Mesodermal cell (in vitro differentiated cells): ENCODE results near the gene LONP2. TPM values are rescaled to one million over a fixed set of nuclear protein-coding genes. Genes with fewer than 3 reads are reported as not detected.
A peak's percentile ranks its signal among the peaks of the same experiment; 100 is the strongest.

Experiments
- H3K27ac ChIP-seq: 2 replicates; pipeline ENCODE4 v1.7.0; 2013; ENCODE audit warnings: mild to moderate bottlenecking, low read depth, low read length, moderate library complexity; ENCODE audit not compliant: severe bottlenecking
- H3K36me3 ChIP-seq: 2 replicates; pipeline ENCODE4 v1.7.1; 2013; ENCODE audit warnings: mild to moderate bottlenecking, low read length, moderate library complexity; ENCODE audit not compliant: control insufficient read depth, insufficient read depth
- H3K4me1 ChIP-seq: one replicate; pipeline ENCODE4 v1.7.1; 2013; ENCODE audit warnings: mild to moderate bottlenecking, low read length; ENCODE audit not compliant: insufficient read depth, control insufficient read depth, poor library complexity, severe bottlenecking
- H3K4me3 ChIP-seq: 2 replicates; pipeline ENCODE4 v1.7.0; 2013; ENCODE audit warnings: low read length, control low read depth, mild to moderate bottlenecking; ENCODE audit not compliant: insufficient read depth, poor library complexity, severe bottlenecking; ENCODE audit errors: extremely low read depth
- H3K9me3 ChIP-seq: 2 replicates; pipeline ENCODE4 v1.7.1; 2013; ENCODE audit warnings: mild to moderate bottlenecking, low read length, moderate library complexity; ENCODE audit not compliant: control insufficient read depth
- WGBS, 2 experiments: methylation state at CpG; one replicate each; pipeline ENCODE4 v1.1.5; 2013; ENCODE audit warnings: missing lambda C conversion rate in 2 of 2; ENCODE audit not compliant: insufficient coverage in 2 of 2; 5-methylcytosine and 5-hydroxymethylcytosine counted together
- polyA plus RNA-seq, 2 experiments: library from polyadenylated mRNA; stranded (reverse); fragments of 50-300 nt; gene quantifications; one replicate each; pipeline ENCODE4 v1.2.3, GENCODE V29; 2013

The LONP2 gene, protein sequence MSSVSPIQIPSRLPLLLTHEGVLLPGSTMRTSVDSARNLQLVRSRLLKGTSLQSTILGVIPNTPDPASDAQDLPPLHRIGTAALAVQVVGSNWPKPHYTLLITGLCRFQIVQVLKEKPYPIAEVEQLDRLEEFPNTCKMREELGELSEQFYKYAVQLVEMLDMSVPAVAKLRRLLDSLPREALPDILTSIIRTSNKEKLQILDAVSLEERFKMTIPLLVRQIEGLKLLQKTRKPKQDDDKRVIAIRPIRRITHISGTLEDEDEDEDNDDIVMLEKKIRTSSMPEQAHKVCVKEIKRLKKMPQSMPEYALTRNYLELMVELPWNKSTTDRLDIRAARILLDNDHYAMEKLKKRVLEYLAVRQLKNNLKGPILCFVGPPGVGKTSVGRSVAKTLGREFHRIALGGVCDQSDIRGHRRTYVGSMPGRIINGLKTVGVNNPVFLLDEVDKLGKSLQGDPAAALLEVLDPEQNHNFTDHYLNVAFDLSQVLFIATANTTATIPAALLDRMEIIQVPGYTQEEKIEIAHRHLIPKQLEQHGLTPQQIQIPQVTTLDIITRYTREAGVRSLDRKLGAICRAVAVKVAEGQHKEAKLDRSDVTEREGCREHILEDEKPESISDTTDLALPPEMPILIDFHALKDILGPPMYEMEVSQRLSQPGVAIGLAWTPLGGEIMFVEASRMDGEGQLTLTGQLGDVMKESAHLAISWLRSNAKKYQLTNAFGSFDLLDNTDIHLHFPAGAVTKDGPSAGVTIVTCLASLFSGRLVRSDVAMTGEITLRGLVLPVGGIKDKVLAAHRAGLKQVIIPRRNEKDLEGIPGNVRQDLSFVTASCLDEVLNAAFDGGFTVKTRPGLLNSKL
- 33.4 TPM for polyA plus RNA-seq (2013, experiment 1 of 2)
- 32.8 TPM for polyA plus RNA-seq (2013, experiment 2 of 2)

GRCh38 chr16:48244080-48244862 lies at the start of gene LONP2:
Gene LONP2 (plus strand): TSS chr16:48244300. CDS start chr16:48244389, 89 bp downstream.
- Histone ChIP-seq H3K36me3 (no peaks in the 10 kb centered on the region), H3K9me3 (peaks cover 4% of the 10 kb centered on the region), H3K4me1 (no peaks in the 10 kb centered on the region), H3K4me3 (peak within 1 kb of the TSS; percentile 84), H3K27ac (no peak within 1 kb of the TSS)
- 1% methylated on average over 51 to 63 of the region's 63 CpGs for WGBS, 2 experiments

- 86% methylated on average over 1 of the region's 5 CpGs; no CpG with 5 or more reads in 1 of the 2 experiments for WGBS, 2 experiments
- H3K4me3 ChIP-seq = no peak overlapping the region
- H3K4me1 ChIP-seq = no peaks in the 10 kb centered on the region
- H3K36me3 ChIP-seq = no peaks in the 10 kb centered on the region
- H3K9me3 ChIP-seq = no peaks in the 10 kb centered on the region
- H3K27ac ChIP-seq = no peak overlapping the region
Observed at GRCh38 chr16:48194828-48195556, 49.1 kb upstream of the LONP2 start.

DNA sequence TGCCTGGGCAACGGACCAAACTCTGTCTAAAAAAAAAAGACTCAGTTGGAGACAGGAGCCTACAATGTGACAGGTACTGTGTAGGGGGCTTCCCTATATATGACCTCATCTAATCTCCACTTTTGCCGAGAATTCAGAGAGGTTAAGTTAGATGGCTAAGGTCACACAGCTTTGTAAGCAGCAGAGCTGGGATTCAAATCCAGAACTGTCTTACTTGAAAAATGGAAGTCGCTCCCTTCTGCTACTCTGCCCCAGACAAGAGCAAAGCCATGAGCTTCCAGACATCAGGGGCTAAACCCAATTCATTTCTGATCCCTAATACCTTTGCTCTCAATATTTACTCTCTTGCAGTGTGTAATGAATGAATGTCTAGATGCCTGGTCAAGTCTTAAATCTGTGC lies 46.8 kb upstream of the LONP2 start:
- 82 to 86% methylated on average over 2 of the region's 3 CpGs for WGBS, 2 experiments
- Histone ChIP-seq H3K36me3 (no peaks in the 10 kb centered on the region), H3K4me3 (no peak overlapping the region), H3K9me3 (no peaks in the 10 kb centered on the region), H3K27ac (no peak overlapping the region), H3K4me1 (no peaks in the 10 kb centered on the region)

DNA sequence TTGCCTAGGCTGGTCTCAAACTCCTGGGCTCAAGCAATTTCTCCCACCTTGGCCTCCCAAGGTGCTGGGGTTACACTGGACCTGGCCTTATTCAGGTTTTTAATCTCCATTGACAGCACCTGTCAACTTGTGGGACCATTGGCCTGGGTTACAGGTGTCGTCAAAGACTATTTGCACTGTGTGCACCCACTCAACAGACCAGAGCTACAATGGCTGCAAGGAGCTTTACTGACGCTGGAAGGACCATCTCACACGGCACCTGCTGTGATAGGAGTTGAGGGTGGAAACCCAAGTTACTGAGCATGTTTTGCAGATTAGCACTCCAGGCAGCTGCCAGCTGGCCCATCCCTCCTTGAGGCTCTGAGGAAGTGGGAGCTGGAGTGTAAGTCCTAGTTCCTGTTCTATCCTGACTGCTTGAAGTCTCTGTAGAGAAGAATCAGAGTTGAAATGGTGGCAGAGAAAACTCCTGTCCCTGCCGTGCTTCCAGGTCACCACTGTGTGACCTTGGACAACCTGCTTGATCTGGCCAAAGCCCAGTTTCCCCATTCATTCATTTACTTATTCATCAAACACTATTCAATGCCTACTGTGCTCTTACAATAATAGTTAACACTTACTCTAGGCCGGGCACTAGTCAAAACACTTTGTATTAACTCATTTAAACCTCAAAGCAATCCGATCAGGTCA lies 42.4 kb upstream of the LONP2 start:
- Histone ChIP-seq H3K4me3 (no peak overlapping the region), H3K27ac (no peak overlapping the region), H3K9me3 (no peaks in the 10 kb centered on the region), H3K36me3 (no peaks in the 10 kb centered on the region), H3K4me1 (no peaks in the 10 kb centered on the region)
- WGBS, 2 experiments = 77 to 97% methylated on average over 6 of the region's 6 CpGs

DNA sequence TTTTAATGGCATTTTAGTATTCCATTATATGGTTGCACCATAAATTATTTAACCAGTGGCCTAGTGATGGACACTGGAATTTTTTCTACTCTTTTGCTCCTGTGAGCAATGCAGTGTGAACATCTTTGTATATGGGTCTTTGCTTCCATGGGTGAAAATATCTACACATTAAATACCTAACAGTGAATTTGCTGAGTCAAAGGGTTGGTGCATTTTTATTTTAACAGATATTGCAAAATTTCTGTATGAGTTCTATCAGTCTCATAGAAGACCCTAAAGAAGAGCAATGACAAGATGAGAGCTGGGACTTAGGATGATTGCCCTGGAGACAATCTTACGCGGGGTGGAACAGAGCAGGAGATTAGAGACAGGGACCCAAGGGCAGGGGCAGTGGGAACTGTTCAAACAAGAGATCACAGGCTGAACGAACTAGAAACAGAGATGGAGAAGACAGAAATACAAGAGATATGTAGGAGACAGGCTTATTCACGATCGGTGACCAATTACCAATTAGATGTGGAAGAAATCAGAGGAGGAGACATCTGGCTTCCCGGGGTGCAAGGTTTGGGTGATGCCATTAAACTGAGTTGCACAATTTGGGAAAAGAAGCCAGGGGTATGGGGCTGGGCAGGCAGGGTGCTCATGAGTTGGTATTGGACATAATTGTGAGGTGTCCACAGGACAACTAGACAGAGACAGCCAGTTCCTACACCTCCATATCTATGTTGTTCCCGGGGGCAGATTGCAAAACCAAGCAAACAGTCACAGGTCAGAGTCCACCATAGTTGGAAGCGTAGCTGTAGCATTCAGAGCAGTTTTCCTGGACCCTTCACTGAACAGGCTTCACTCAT lies 39.9 kb upstream of the LONP2 start:
- Histone ChIP-seq H3K36me3 (no peaks in the 10 kb centered on the region), H3K9me3 (no peaks in the 10 kb centered on the region), H3K4me3 (no peak overlapping the region), H3K27ac (no peak overlapping the region), H3K4me1 (no peaks in the 10 kb centered on the region)
- 91 to 93% methylated on average over 7 to 8 of the region's 8 CpGs for WGBS, 2 experiments

DNA sequence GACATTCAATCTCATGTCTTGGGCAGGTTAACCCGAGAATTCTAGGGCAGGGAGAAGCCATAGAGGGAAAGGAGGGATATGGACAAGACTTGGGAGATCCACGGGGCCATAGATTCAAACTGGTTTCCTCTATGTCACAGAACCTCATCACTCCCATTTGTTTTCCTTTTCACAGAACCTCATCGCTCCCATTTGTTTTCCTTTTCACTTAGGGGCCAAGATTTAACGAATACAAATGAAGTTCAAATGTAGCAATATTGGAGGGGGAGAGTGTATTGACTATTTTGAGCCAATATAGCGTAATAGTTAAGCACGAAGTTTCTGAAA lies 39.3 kb upstream of the LONP2 start:
- WGBS, 2 experiments = 89 to 100% methylated on average over 1 to 3 of the region's 6 CpGs
- Histone ChIP-seq H3K27ac (no peak overlapping the region), H3K9me3 (no peaks in the 10 kb centered on the region), H3K36me3 (no peaks in the 10 kb centered on the region), H3K4me1 (no peaks in the 10 kb centered on the region), H3K4me3 (no peak overlapping the region)

- no peak overlapping the region for H3K4me3 ChIP-seq
- WGBS, 2 experiments = 76 to 84% methylated on average over 7 of the region's 8 CpGs
Observed at GRCh38 chr16:48206594-48207242, 37.4 kb upstream of the LONP2 start.

GRCh38 chr16:48210747-48211146 lies 33.4 kb upstream of the LONP2 start:
- 94 to 95% methylated on average over 2 to 5 of the region's 6 CpGs for WGBS, 2 experiments
- Histone ChIP-seq H3K9me3 (no peaks in the 10 kb centered on the region), H3K27ac (no peak overlapping the region), H3K4me3 (no peak overlapping the region), H3K4me1 (peaks cover 5% of the 10 kb centered on the region), H3K36me3 (no peaks in the 10 kb centered on the region)

More at GRCh38 chr16:48206594-48207242, 37.4 kb upstream of the LONP2 start:
- no peaks in the 10 kb centered on the region for H3K36me3 ChIP-seq
- H3K9me3 ChIP-seq = no peaks in the 10 kb centered on the region
- no peak overlapping the region for H3K27ac ChIP-seq
- peaks cover under 1% of the 10 kb centered on the region for H3K4me1 ChIP-seq

GRCh38 chr16:48212033-48212432 lies 32.1 kb upstream of the LONP2 start:
- Histone ChIP-seq H3K4me1 (peaks cover 5% of the 10 kb centered on the region), H3K36me3 (no peaks in the 10 kb centered on the region), H3K9me3 (no peaks in the 10 kb centered on the region), H3K4me3 (no peak overlapping the region), H3K27ac (no peak overlapping the region)
- 85 to 92% methylated on average over 2 of the region's 3 CpGs for WGBS, 2 experiments
